GM10847 (cell line): ENCODE measurements around the gene ITPRID1.

Source experiments
- POLR2A ChIP-seq: IDR thresholded peaks from 2 replicates; pipeline ENCODE4 v1.6.1; 2011; ENCODE audit not compliant: insufficient read length; ENCODE audit errors: extremely low read depth

ITPRID1 gene

DNA sequence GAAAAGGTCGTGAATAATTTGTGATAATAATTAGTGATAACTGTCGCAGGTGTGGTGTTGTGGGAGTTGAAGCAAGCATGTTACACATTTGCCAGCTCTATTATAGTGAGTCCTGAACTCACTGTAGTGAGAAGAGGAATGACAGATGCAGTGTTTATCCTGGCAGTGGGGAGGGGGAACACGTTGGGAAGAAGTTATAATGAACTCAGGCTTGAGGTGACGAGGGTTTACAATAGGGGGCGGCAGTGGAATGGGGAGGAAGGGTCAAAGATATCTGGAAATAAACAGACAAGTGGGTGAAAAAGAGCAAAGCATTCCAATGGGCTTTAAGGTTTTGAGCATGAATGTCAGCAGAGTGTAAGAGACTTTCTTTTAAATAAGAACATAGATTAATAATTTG, 49.6 kb downstream of the ITPRID1 start:
- no peak for TF ChIP-seq POLR2A

DNA sequence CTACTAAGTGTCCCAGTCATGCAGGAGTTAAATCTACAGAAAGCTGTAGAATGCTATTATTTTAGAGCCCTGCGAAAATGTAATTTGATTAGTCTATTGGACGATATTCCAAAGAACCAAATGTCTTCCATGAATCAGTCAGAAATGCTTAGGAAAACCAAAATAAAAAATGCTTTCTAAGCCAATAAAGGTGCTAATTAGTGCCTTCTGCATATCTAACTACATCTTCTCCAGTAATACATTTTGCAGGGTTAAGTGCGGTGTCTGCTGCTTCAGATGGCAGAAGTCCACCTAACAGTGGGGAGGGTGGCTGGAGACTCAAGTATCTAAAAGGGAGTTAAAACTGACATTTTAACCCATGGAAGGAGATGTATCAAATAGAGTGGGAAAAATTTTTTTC, 50.1 kb downstream of the ITPRID1 start:
- TF ChIP-seq POLR2A, result no peak

DNA sequence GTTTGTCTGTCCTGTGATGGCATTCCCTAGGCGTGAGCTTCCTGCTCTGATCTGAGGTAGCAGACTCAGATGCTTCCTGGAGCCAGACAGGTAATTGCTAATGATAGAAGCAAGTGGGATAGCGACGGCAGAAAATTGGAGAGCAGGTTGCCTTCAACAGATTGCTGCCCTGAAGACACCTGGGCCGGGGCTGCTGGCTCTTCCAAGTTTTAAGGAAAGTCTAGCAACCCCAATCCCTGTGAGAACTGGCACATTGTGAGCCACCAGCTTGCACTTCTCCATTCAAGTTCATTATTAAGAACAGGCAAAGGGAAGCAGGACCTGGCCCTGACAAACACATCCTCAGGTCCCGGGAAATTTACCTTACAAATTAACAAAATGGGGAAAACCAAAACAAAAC, 50.8 kb downstream of the ITPRID1 start:
- TF ChIP-seq POLR2A, result no peak

DNA sequence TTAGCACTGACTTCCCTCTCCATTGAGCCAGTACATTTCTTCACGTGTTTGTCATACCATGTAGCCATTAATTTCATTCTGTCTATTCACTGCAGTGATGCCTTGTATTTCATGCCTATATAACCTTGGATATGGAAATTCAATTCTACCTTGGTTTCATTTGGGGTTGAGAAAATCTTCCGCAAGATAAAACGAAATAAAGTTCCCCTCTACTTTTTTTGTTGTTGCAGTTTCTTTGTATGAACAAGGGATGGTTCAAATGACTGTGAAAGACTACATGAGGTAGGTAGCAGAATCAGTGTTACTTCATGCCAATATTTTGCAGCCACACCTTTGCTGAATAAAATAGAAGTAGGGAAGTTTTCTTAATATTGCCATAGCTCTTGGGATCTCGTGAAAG, 55.6 kb downstream of the ITPRID1 start:
- TF ChIP-seq POLR2A, result no peak

DNA sequence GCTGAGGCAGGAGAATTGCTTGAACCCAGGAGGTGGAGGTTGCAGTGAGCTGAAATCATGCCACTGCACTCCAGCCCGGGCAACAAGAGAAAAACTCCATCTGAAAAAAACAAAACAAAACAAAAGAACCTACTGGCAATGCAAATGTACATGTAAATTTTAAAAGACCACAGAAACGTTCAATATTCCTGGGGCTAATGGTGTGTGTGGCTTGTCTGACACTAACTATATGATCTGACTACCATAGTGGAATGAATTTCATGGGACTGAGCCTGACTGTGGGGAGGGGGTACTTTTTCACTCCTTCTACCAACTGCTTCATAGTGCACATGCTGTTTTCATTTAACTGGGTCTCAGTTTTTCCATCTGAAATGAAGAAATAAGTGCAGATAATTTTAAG, 69.6 kb downstream of the ITPRID1 start:
- TF ChIP-seq POLR2A, result no peak

DNA sequence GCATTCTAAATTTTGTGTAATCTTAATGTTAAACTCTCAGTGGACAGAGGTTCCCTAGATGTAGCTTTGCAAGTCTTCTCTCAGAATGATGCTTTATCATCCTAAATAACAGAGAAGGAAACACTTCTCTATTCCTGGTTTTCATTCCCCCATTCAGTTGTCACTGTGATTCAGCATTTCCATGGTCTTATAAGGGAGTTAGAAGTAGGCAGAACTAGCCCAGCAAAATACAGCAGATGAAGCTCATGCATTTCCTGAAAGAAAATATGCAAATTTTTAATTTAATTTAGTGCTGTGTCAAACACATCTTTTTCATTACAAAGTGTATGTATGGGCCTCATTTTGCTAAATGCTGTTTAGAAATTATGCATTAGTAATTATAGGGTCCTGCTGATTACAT, 70.1 kb downstream of the ITPRID1 start:
- no peak for TF ChIP-seq POLR2A

DNA sequence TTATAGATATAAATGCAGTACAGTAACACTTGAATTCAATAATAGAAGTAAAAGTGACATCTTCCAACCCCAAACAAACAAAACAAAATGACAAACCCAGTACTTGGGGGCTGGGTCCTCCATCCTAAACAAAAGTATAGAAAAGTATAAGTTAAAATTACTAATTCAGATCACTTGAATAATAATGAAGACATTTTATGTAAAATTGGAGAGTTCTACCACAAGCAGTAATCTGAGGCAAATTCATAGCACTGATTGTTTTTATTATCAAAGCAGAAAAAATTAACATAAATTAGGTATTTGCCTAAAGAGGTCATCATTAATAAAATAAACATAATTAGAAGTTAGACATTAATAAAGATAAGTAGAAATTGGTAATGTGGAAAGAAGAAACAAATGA, 81.5 kb downstream of the ITPRID1 start:
- no peak for TF ChIP-seq POLR2A

DNA sequence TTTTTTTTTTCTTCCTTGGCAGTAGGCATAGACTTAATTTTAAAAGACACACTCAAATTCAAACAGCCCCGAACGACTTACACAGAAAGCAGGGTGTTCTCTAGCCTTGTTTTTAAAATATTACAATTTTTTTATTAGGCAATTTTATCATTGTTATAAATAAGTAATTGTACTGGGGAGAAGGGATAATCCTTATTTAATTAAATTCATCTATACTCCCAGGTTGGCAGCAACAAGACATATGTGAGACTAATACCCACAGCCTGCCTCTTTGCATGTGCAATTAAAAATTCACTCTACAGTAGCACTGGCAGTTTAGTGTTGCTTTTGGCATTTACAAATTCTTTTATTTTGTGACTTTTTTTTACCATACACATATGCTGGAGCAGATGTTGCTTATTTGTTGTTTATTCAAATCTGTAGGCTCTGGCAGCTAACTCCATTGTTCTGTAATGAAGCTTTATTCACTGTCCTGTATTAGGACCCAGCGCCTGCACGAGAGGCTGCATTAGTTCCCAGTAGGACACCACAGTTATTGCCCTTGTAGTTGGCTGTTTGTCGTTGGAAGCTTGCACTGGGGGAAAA, 88.2 kb downstream of the ITPRID1 start:
- TF ChIP-seq POLR2A, result no peak

DNA sequence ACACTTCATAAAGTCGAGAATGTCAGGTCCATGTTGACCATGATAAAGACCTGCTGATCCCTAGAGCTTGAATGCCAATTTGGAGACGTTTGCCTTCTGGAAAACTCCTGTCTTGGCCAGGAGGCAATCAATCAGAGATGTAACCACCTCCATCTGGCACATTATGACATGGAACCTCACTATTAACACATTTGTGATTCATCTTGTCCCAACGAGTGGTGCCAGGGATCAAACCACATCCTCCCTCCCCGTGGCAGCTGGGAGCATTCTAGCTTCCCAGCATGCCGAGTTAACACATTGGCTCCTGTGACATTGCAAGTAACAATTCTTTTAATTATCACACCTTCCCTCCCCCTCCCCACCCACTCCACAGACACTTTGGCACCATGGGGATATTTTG, 89.2 kb downstream of the ITPRID1 start:
- TF ChIP-seq POLR2A, result no peak

DNA sequence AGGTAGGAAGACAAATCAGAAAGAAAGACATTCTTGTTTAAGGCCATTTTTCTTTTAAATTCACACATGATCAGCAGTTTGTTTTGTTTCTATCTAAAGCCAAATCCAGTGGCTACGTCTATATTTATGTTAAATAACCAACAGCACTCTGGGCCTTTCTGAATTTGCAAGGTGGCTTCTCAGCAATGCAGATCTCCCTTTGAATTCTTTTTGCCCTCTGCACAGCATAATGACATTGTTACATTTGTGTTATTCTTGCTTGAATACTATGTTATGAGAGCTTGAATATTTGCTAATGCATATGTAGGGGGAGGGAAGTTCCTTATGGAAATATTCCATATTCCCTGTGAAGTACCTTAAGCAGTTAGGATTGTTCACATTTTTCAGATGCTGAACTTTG, 99.7 kb downstream of the ITPRID1 start:
- no peak for TF ChIP-seq POLR2A

DNA sequence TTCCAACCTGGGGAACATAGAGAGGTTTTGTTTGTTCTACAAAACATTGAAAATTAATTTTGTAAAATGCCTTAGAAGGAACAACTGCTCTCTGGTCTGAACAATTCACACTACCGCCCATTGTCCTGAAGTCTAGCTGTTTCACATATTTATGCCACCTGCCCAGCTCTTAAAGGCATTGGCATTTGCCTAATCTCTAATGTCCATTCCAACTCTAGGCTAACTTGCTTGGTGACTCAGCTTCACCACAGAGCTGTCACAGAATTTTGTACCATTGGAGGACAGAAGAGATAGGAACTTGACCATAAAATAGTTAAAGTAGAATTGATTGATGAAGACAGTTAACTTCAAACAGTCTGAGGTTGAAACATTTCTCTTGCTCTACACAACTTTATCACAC, 119.6 kb downstream of the ITPRID1 start:
- no peak for TF ChIP-seq POLR2A

DNA sequence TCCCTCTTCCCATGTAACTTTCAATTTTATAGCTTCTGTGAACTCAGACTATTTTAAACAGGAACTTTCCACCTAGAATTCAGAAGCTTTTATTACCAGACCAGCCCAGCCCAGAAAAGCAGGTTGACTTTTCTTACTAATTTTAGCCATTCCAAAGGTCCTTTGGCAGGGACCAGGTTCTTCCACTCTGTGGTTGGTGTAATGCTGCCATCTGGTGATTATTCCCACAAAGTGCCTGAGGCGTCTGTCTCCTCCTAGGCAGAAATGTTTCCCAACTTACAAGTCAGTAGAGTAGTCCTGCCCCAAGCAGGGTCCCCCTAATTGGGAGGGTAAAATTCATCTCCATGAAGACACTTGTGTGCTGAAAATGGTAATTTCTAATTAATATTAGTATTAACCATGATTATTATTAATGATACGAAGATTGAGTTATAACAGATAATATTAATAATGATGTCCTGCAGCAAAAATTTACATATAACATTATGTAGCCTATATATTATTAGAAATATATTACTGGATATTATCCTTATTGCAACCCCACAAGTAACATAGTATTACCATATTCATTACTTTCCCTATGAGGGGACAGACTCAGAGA, 120.1 kb downstream of the ITPRID1 start:
- no peak for TF ChIP-seq POLR2A

DNA sequence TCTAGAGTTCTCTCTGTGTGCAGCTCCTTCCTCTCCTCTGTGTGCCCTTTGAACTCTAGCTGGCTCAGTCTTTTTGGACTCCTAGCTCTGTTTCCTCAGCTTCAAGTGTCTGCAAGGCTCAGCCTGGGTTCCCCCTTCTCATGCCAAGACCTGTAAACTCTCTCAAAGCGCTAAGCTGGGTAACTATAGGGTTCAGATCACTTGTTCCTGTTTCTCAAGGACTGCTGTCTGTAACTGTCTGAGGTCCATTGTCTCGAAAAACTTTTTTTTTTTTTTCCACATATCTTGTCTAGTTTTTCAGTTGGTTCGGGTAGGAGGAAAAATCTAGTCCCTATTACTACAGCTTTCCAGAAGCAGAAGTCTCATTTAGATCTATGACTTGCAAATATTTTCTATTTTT, 126.5 kb downstream of the ITPRID1 start:
- no peak for TF ChIP-seq POLR2A

DNA sequence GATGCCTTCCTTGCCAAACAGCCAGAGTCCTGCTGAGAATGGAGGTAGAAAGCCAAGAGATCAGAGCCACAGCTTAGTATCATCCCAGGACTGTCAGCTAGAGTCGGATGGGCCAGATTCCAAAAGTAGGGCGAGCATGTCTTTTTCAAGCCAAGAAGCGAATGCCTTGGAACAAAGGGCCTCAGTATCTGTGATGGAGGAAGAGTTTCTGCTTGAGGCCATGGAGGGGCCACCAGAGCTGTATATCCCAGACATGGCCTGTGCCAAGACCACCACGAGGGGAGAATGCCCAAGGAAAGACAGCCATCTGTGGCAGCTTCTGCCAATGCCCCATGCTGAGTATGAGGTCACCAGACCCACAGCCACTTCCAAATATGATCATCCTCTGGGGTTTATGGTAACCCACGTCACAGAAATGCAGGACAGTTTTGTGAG, 128.8 kb downstream of the ITPRID1 start:
- TF ChIP-seq POLR2A, result no peak

DNA sequence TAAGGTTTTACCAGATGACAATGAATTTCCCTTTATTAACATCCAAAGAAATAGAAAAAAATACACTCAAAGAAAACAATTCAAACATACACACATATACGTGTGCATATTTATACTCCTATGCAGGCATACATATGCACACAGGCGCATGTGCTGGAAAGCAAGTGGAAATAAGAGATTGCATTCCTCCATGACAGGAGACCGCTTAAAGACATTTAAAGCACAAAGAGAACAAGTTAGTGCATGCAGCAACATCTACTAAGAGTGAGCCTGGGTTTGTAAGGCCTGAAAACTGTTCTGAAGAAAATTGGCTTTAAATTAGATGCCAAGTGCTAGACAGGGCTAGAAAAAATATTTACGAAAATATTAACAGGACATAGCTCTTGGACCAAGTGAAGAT, 133.1 kb downstream of the ITPRID1 start:
- TF ChIP-seq POLR2A, result no peak

DNA sequence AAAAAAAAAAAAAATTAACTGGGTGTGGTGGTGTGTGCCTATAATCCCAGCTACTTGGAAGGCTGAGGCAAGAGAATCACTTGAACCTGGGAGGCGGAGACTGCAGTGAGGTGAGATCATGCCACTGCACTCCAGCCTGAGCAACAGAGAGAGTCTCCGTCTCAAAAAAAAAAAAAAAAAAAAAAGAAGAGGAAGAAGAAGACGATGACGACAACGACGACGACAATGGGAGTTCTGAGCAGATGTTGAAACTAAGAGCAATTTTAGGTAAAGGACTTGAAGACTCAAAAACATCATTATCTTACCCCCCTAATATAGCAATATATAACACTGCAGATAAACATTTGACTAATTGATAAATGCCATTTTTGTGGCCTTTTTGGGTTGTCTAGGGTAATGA, 133.6 kb downstream of the ITPRID1 start:
- TF ChIP-seq POLR2A, result no peak

DNA sequence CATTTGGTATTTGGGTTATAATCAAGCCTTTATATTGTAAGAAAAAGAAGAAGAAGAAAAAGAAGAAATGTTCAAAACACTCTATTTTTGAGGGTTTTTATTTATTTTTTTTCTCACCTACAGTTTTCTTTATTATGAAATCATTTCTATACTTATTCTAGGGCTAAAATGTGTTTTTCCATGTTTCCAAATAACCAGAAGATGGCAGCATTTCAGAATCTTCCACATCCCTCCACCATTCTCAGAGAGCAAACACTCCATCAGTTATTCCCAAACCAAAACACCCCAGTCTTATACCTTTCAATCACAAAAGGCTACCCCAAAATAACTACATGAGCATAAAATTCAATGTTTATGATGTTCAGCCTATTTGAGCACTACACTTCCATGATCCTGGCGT, 134.4 kb downstream of the ITPRID1 start:
- no peak for TF ChIP-seq POLR2A
